ENCODE measurements around the gene ZNF709.
"Not testable (repeated sequence)": the region's sequence is repeated elsewhere in the genome, so short reads cannot be mapped to it uniquely, and the experiment has no call there.

Gene ZNF709

GRCh38 chr19:12484371-12485051, at the start of gene ZNF709:
TSS of gene ZNF709 (minus strand) at chr19:12484816. CDS start at chr19:12484657, 159 bp downstream.
- peak; percentile 92 for DNase-seq

- DNase-seq, result no peak
These were observed 42.6 kb upstream of the ZNF709 start for GRCh38 chr19:12527034-12527836.

GRCh38 chr19:12526542-12526941, 41.9 kb upstream of the ZNF709 start:
- no peak for DNase-seq

- no peak for DNase-seq
These were observed 37.4 kb upstream of the ZNF709 start for GRCh38 chr19:12521996-12522395.

- DNase-seq, result no peak
These were observed 29.0 kb upstream of the ZNF709 start for GRCh38 chr19:12513531-12514061.

GRCh38 chr19:12497032-12497431, 12.4 kb upstream of the ZNF709 start:
- DNase-seq, result no peak

- no peak for DNase-seq
These were observed 11.9 kb upstream of the ZNF709 start for GRCh38 chr19:12496480-12496879.

GRCh38 chr19:12495002-12495802, 10.6 kb upstream of the ZNF709 start:
- peak; percentile 90 for DNase-seq

GRCh38 chr19:12494260-12494860, 9.7 kb upstream of the ZNF709 start:
- DNase-seq, result no peak

- DNase-seq, result not testable (repeated sequence)
These were observed 1.7 kb upstream of the ZNF709 start for GRCh38 chr19:12486265-12486783.

- DNase-seq, result no peak
These were observed 955 bp upstream of the ZNF709 start for GRCh38 chr19:12485571-12485970.

GRCh38 chr19:12485052-12485416, 418 bp upstream of the ZNF709 start:
- DNase-seq, result no peak

- no peak for DNase-seq
These were observed 625 bp downstream of the ZNF709 start for GRCh38 chr19:12484011-12484370.

- DNase-seq, result no peak
These were observed 2.1 kb downstream of the ZNF709 start for GRCh38 chr19:12482509-12482886.

GRCh38 chr19:12481781-12482508, 2.7 kb downstream of the ZNF709 start:
- DNase-seq, result no peak

GRCh38 chr19:12478234-12478941, 6.2 kb downstream of the ZNF709 start:
- no peak for DNase-seq

- DNase-seq, result not testable (repeated sequence)
These were observed 17.0 kb downstream of the ZNF709 start for GRCh38 chr19:12467651-12468050.

GRCh38 chr19:12465211-12465610, 19.4 kb downstream of the ZNF709 start:
- DNase-seq, result no peak

- DNase-seq, result no peak
These were observed 19.8 kb downstream of the ZNF709 start for GRCh38 chr19:12464769-12465168.

GRCh38 chr19:12464139-12464538, 20.5 kb downstream of the ZNF709 start:
- not testable (repeated sequence) for DNase-seq

GRCh38 chr19:12453495-12453894, 31.1 kb downstream of the ZNF709 start:
- DNase-seq, result no peak
